HG03342 (cell line): ENCODE measurements around the gene ATP5PD.
"Not testable (repeated sequence)": the region's sequence is repeated elsewhere in the genome, so short reads cannot be mapped to it uniquely, and the experiment has no call there.

ENCODE experiments used
- ATAC-seq: cut with Tn5 transposase; IDR thresholded peaks from one replicate; pipeline ENCODE4 v1.9.1; 2021; ENCODE audit warnings: mild to moderate bottlenecking, moderate library complexity; ENCODE audit not compliant: unreplicated experiment

The ATP5PD gene

DNA sequence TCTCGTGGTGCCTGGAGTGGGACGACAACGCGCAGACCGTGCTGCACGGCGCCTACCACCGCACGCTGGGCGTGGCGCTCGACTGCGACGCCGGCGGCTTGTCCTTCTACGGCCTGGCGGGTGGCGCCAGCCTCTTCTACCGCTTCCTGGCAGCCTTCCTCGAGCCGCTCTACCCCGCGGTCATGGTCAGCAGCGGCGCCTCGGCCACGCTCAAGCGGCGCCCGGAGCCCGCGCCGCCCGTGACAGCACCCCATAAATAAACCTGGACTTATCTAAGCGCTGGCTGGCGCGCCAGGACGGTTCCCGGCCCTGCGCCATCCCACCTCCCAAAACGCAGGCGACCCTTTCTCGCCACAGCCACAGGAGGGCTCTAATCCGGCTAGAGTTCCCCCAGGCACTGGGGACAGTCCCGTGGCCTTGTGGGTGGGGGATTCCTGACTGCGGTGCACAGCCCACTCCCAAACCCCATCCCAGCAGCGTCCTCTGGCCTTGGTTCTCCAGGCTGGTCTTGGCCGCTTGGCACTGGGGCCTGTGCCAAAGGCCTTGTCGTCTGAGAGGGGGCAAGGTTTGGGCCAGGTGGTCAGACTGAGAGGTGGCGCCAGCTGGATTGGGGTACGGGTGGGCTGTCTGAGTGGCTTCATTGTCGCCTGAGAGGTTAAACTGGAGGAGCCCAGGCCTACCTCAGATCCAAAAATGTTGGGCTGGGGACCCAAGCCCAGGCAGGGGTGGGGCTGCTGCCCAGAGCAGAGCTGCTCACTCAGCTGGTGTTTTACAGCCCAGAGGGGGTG, 30.9 kb upstream of the ATP5PD start:
- ATAC-seq: no peak

DNA sequence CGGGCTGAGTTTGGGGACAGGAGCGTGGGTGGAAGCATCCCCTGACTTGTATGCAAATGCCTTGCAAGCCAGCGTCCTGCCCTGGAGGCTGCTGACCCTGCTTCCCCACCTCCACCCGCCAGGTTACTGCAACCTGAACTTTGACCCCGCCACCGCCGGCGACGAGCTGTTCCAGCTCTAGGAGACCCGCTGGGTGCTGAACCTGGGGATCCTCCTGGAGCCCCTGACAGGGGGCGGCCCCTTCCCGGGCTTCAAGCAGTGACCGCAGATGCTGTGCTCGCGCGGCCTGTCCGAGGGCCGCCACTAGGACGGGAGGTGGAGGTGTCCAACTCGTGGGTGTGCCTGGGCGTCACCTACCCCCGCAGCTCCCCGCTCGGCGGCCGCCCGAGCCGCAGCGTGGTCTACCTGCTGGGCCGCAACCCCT, 30.3 kb upstream of the ATP5PD start:
- ATAC-seq: no peak

DNA sequence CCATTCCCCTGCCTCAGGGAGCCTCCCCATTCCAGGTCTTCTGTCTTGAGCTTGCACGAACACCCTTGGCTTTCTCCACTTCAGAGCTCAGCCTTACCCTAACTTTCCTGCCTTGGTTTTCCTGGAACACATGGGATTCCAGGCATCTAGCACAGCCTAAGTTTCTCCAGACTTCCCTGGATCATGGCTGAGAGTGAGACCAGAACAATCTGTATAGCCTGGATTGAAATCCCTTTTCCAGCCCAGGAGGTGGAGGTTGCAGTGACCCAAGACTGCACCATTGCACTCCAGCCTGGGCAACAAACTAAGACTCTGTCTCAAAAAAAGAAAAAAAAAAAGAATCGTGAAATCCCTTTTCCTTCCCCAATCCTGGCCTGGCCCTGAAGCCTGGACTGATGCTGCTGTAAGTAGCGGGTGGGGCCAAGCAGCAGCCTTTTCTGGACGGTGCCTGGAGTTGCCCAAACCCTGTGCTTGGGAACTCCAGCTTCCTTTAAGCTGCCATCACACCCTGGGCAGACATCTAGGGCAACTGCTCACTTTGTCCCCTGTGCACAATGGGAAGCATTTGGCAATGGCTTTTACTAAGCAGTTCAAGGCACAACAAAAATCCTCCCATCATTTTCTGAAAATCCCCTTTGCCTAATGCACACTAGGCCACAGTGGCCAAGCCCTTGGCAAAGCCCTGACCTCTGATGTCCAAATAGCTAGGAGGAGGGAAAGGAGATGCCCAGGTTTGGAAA, 29.0 kb upstream of the ATP5PD start:
- no peak for ATAC-seq

DNA sequence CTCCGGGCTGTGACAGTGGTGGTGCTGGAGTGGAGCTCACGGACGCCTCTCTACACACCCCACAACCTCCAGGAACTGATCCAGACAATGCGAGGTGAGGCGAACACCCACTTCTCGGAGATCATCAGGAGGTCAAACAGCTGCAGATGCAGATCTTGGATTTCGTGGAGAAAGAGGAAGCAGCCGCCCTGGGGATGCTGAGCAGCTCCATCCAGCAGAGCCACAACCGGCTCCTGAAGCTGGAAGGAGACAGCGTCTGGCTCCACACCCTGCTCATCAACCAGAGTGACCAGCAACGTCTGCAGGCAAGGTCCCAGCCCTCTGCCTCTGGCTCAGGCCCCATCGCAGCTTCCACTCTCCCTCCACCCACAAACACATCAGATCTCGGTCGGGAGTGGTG, 27.8 kb upstream of the ATP5PD start:
- ATAC-seq: no peak

DNA sequence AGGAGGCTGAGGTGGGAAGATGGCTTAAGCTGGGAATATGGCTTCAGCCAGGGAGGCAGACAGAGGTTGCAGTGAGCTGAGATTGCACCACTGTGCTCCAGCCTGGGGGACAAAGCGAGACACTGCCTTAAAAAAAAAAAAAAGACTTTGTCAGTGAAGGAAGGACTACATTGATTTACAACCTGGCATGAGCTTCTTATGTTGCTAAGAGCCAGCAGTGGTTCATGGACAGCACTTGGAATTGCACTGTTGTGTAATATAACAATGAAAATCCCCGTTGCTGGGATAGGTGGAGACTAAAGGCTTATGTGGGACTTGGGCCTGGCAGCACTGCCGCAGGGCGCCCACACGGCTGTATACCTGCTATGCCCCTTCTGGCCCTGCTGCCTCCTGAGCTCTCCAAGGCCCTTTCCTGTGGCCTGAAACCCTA, 26.9 kb upstream of the ATP5PD start:
- no peak for ATAC-seq

DNA sequence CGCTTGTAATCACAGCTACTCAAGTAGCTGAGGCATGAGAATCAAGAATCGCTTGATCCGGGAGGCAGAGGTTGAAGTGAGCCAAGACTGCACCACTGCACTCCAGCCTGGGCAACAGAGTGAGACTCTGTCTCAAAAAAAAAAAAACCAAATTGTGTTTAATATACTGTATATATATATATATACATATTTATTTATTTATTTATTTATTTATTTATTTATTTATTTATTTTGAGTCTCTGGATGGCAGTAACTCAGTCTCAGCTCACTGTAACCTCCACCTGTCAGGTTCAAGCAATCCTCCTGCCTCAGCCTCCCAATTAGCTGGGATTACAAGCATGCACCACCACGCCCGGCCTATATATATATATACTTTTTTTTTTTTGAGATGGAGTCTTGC, 26.1 kb upstream of the ATP5PD start:
- not testable (repeated sequence) for ATAC-seq

DNA sequence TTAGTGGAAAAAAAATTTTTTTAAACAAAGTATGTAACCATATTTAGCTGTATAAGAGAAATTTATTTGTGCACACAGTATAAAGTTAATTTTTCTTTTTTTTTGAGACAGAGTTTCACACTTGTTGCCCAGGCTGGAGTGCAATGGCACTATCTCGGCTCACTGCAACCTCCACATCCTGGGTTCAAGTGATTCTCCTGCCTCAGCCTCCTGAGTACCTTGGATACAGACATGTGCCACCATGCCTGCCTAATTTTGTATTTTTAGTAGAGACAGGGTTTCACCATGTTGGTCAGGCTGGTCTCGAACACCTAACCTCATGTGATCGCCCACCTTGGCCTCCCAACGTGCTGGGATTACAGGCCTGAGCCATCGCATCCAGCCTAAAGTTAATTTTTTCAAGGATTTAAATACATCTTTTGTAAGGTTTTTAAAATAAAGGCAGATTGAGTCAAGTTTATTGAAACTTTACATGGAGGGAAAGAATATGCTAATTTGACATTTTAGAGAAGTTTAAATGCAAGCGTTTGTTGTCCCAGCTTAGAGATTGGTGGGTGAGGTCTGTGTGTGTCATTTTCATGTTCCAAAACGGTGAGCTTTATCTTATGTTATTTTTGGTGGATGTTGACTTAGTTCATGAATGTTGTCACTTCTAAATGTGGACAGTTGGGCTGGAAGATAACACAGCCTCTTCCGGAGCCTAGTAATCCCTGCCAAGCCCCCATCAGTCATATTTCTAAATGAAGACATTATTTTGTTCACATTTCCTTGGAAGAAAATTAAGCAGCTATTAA, 24.9 kb upstream of the ATP5PD start:
- ATAC-seq: not testable (repeated sequence)

DNA sequence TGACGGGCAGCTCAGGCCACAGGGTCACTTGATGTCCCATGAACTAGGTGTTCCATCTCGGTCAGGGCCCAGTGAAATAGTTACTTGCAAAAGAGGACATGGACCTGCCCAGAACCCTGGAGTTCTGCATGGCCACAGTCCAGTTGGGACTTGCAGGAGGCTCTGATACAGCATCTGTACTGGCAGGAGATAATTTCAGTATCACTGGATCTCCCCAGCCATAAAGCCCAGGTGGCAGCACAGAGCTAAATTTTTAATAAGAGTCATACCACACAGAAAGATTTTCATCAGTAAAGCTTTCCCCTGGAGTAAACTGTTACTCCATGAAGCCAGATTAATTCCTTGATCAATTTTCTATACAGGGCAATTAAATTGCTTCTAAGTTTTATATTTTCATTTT, 23.0 kb upstream of the ATP5PD start:
- no peak for ATAC-seq

DNA sequence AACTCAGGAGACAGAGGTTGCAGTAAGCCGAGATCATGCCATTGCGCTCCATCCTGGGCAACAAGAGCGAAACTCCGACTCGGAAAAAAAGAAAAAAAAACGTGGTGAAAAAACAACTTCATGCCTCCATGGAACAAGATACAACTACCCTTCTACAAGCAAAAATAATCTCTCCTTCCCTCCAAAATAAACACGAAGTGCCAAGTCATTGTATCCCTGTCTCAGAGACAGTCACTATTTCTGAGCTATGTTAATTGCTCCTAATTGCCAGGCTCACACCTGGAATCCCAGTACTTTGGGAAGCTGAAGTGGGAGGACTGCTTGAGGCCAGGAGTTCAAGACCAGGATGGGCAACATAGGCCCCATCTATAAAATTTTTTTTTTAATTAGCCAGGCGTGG, 22.0 kb upstream of the ATP5PD start:
- no peak for ATAC-seq

DNA sequence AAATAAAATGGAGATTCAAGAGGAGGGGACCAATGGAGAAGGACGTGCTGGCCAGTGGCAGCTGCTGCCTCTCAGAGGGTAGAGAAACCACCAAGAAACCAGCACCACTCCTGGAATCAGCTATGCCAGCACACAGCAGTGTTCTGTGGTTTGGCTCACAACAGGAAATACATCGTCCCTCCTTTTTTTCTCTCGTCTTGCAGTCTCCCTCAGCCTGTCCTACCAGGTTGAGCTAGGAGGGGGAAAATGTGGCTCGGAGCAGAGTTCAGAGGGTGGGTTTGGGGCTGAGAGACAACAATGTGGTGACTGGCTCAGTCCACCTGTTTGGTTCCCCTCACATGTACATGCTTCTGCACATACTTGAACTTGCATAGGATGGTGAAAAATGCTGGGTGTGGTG, 21.1 kb upstream of the ATP5PD start:
- no peak for ATAC-seq

DNA sequence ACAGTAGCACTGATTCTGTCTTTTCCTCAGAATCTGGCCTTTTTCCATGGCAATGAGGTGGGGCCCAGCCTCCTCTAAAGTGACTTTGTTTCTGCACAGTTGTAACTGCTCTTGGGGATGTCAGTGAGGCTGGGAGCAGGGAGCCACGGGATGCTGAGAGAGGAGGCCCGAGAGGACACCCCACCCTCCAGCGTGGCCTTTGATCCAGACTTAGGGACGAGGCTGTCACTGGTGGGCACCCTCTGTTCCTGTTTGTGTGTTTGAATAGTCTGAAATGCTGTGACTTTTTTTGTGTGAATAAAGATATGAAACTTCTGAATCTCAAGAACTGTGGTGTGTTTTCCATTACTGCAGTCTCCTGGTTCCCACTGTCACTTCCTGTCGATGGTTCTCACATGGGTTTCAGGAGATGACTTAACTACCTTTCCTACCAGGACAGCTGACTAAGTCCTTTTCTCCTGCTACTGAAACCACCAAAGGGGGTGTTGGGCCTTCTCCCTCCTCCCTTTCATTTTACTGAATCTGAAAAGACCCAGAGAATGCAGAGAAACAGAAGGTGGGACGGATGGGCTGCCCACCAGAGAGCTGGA, 18.9 kb upstream of the ATP5PD start:
- ATAC-seq: no peak

DNA sequence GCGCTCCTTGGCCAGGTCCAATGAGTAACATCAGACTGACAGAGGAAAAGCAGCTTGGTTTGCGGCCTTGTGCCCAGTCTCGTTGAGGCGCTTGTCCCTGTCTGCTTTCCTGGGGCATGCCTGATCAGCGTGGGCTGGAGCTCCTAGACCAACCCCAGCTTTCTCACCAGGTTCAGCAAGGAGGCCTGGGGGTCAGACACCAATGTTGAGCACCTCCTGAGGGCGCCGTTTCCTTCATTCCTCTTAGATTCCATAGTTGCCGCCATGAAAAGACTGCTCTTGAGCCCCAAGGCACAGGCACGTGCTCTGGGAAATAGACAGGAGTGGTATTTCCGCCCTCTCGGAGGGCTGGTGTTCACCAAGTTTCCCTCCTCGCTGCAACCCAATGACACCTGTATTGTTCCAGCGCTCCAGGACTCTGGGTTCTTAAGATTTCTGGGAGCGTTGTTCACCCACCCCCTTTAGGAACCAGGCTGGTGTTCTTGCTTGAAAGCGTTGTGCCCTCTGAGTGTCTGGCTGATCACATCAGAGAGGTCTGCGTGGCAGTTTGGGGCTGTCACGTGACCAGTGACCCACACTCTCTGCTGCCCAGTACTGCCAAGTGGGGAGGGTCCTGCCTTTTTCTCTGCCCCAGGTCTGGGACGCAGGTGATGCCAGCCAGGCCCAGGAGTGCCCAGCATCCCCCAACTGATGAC, 18.2 kb upstream of the ATP5PD start:
- no peak for ATAC-seq

DNA sequence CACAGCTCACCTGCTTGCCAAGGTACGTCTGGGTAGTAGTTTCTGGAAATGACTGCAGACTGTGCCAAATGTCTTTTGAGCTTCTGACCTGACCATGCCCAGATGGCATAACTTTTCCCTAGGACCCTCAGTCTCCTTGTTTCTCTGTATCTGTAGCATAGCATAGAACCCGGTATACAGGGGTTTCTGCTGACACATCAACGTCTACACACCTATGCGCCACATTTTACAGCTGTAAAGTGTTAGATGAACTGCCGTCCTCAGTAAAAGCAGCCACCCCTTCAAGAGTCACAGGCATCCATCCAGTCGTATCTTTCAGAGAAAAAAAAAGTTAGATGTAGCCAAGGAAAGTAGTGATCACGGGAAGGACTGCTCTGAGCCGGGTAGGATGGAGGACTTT, 17.7 kb upstream of the ATP5PD start:
- no peak for ATAC-seq

DNA sequence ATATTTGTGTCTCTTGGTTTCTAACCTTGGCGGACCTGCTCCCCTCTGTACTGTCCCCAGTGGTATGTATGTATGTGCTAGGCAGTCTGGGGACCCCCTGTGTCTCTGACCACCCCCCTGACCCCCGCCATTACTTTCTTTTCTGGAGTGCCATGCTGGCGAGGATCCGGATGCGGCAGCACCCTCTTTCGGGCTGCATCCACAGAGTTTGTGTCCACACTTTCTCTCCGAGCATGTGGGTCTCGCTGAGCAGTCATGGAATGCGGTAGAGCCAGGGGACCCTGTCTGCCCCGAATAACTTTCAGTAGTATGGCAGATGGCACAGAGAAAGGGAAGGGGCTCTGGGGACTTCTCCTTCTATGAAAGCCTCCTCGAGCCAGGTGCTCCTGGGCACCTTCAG, 17.3 kb upstream of the ATP5PD start:
- no peak for ATAC-seq

DNA sequence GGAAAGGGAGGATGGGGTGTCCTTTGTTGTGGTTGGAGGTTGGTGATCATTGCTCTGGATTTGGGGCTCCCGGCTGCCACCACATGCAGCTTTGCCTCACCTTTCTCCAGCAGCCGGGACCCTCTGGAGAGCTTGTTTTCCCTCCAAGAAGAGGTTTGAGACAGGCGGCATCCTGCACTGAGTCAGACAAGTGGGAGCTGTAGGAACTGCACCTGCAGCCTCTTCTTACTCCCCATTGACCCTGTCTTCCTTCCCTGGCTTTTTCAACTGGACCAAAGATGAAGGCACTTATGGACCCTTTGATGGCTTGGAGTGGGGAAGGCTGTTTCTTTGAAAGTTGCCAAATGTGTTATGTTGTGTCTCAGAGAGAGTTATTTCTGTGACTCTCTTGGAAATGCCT, 16.9 kb upstream of the ATP5PD start:
- no peak for ATAC-seq

DNA sequence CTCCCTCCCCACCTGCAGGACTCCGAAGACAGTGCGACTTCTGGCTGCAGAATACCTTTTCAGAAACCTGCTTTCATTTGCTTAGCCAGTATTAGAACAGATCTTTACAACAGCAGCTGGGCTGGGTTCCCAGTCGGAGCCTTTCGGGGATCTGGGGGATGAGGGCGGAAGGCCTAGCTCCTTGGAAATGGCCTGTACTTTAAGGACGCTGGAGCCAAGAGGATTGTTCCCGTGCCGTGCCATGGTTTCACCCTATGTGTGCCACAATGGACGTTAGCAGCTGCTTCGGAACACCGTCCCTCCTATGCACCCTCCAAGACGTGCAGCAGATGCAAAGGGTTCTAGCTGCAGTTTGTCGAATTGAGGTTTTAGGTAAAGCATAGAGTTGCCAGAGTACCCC, 16.4 kb upstream of the ATP5PD start:
- ATAC-seq: no peak

DNA sequence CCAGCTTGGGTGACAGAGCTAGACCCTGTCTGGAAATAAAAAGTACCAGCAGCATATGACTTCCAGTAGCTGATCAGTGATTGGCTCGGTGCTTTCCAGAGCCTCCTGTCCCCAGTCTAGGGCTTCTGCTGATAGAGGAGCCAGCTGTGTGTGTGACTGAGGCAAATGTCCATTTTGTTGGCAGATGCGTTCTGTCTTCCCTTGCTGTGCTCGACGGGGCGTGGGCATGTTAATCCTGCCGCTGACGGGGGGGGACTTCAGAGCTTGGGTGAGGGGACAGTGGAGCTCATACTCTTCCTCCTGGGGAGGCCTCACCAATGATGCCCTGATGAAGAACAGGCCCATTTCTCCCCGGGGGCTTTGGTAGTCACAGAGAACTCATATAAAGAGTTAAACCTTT, 14.8 kb upstream of the ATP5PD start:
- ATAC-seq: no peak

DNA sequence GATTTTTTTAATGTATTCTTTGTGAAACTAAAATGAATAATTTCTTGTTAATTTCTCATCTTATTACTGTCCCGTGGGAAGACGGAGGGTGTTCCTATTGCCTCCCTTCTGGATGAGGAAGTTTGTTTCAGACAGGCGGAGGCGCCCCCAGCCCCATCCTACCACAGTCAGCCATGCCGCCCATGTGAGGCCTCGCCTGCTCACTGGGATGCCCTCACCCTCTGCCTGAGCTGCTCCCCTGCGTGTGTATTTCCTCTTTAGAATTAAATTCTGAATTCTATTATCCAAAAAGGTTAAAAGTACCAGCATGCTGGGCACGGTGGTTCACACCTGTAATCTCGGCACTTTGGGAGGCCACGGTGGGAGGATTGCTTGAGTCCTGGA, 14.3 kb upstream of the ATP5PD start:
- ATAC-seq: no peak

DNA sequence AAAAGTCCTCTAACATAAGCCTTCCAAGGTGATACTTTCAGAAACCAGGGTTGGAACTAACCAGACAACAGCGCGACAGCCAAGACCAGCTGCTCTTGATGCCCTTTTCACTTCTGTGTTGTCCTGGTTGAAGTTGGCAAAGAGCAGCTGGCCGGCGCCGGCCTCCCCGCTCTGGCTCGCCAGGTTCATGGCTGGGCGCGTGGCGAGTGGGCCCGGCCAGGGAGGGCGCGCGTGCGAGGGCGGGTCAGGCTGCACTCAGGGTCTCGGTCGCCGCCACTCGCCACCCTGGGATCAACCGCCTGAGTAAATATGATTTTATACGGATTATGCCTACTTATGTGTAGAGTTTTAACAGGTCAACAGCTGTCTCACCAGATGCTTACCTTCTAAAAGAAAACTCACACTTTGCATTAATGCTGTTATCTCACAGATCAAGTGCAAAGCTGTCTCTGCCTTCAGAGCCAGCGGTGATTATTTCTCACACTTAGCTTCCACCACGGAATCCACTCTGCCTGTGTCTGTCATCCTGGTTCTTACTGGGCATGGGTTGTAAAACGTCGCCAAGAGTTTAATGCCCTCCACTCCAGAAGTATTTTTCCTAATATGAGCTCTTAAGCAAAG, 13.8 kb upstream of the ATP5PD start:
- no peak for ATAC-seq
